GM06990 (cell line): Measurements from ENCODE around the gene NKD1.

Source experiments
- DNase-seq: peaks from one replicate; pipeline ENCODE4 v3.0.0-alpha.2; 2011; ENCODE audit not compliant: insufficient read length; ENCODE audit errors: extremely low read depth
- H3K27me3 ChIP-seq: replicated peaks from 2 replicates; pipeline ENCODE4 v1.6.0; 2011; ENCODE audit warnings: low read length; ENCODE audit not compliant: control insufficient read depth, insufficient read depth
- H3K36me3 ChIP-seq: 2 replicates; pipeline ENCODE4 v1.5.1; 2011; ENCODE audit warnings: low read length; ENCODE audit not compliant: control insufficient read depth, insufficient read depth
- H3K4me3 ChIP-seq: replicated peaks from 2 replicates; pipeline ENCODE4 v1.5.1; 2011; ENCODE audit warnings: low read depth, mild to moderate bottlenecking, control low read depth, low read length
- CTCF ChIP-seq: IDR thresholded peaks from 2 replicates; pipeline ENCODE4 v1.5.1; 2011; ENCODE audit warnings: low read length, control low read depth, mild to moderate bottlenecking, inconsistent platforms; ENCODE audit not compliant: insufficient read depth, poor library complexity, severe bottlenecking

NKD1 gene

GRCh38 chr16:50528820-50529219 lies 19.4 kb upstream of the NKD1 start:
- TF ChIP-seq CTCF: no peak
- Histone ChIP-seq H3K36me3 (no peaks in the 10 kb centered on the region), H3K4me3 (no peak overlapping the region), H3K27me3 (no peaks in the 10 kb centered on the region; the same call in none of the 2 replicates)
- DNase-seq: no peak

GRCh38 chr16:50529334-50529733 lies 18.9 kb upstream of the NKD1 start:
- no peak for DNase-seq
- H3K4me3 ChIP-seq: no peak overlapping the region
- H3K27me3 ChIP-seq: no peaks in the 10 kb centered on the region; the same call in none of the 2 replicates
- no peak for TF ChIP-seq CTCF
- no peaks in the 10 kb centered on the region for H3K36me3 ChIP-seq

- TF ChIP-seq CTCF: no peak
- no peaks in the 10 kb centered on the region; the same call in none of the 2 replicates for H3K27me3 ChIP-seq
- no peak for DNase-seq
- H3K36me3 ChIP-seq: no peaks in the 10 kb centered on the region
- H3K4me3 ChIP-seq: no peak overlapping the region
Measured at GRCh38 chr16:50530277-50531236, 17.6 kb upstream of the NKD1 start.

- TF ChIP-seq CTCF: no peak
- H3K36me3 ChIP-seq: no peaks in the 10 kb centered on the region
- no peak overlapping the region for H3K4me3 ChIP-seq
- no peak for DNase-seq
- H3K27me3 ChIP-seq: no peaks in the 10 kb centered on the region; the same call in none of the 2 replicates
Measured at GRCh38 chr16:50531359-50531758, 16.8 kb upstream of the NKD1 start.

GRCh38 chr16:50531901-50532300 lies 16.3 kb upstream of the NKD1 start:
- no peak for DNase-seq
- Histone ChIP-seq H3K27me3 (no peaks in the 10 kb centered on the region; the same call in none of the 2 replicates), H3K36me3 (no peaks in the 10 kb centered on the region), H3K4me3 (no peak overlapping the region)
- TF ChIP-seq CTCF: no peak
